ENCODE results near the gene RASSF4.

The RASSF4 gene

GRCh38 chr10:44954962-44955361, 4.6 kb upstream of the RASSF4 start:
- TF ChIP-seq, protein P1, sequence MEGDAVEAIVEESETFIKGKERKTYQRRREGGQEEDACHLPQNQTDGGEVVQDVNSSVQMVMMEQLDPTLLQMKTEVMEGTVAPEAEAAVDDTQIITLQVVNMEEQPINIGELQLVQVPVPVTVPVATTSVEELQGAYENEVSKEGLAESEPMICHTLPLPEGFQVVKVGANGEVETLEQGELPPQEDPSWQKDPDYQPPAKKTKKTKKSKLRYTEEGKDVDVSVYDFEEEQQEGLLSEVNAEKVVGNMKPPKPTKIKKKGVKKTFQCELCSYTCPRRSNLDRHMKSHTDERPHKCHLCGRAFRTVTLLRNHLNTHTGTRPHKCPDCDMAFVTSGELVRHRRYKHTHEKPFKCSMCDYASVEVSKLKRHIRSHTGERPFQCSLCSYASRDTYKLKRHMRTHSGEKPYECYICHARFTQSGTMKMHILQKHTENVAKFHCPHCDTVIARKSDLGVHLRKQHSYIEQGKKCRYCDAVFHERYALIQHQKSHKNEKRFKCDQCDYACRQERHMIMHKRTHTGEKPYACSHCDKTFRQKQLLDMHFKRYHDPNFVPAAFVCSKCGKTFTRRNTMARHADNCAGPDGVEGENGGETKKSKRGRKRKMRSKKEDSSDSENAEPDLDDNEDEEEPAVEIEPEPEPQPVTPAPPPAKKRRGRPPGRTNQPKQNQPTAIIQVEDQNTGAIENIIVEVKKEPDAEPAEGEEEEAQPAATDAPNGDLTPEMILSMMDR (IDR thresholded peaks at IDR 0.05; ENCODE audit: borderline replicate concordance, insufficient read depth, low read depth, low read length) = no peak
- no peak overlapping the region for H3K4me3 ChIP-seq (ENCODE audit: low read depth, low read length)

DNA sequence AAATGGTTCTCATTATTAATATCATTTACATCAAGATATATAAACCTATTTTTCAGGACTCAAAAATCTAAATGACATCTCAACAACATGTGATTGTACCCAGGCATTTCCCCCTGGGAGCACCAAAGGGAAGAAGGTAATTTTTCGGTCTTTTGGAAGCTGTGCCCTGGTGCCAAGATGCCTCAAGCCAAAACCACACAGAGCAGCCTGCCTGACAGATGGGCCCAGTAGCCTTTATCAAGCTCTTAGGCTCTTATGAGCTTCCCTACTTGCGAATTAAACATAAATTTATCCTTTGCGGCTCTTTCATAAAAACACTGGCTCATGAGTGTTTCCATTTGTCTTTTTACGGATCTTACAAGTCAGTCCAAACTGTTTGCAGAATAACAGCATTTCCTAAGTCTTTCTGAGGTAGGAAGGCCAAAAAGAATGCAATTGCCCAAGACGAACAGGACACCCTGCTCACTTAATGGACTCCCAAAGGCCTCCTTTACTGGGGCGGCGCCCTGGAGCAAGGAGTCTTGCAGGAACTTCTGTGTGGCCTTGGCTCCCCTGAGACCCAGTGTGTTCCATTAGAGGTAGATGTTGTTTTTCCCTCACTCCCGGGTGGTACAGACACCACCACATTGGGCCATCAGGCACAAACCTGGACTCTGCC, 4.1 kb upstream of the RASSF4 start:
- H3K4me3 ChIP-seq (ENCODE audit: low read depth, low read length) = no peak overlapping the region
- TF ChIP-seq, protein P1 (IDR thresholded peaks at IDR 0.05; ENCODE audit: borderline replicate concordance, insufficient read depth, low read depth, low read length) = no peak

GRCh38 chr10:44956226-44956625, 3.4 kb upstream of the RASSF4 start:
- TF ChIP-seq, protein P1 (IDR thresholded peaks at IDR 0.05; ENCODE audit: borderline replicate concordance, insufficient read depth, low read depth, low read length) = no peak
- H3K4me3 ChIP-seq (ENCODE audit: low read depth, low read length) = no peak overlapping the region

DNA sequence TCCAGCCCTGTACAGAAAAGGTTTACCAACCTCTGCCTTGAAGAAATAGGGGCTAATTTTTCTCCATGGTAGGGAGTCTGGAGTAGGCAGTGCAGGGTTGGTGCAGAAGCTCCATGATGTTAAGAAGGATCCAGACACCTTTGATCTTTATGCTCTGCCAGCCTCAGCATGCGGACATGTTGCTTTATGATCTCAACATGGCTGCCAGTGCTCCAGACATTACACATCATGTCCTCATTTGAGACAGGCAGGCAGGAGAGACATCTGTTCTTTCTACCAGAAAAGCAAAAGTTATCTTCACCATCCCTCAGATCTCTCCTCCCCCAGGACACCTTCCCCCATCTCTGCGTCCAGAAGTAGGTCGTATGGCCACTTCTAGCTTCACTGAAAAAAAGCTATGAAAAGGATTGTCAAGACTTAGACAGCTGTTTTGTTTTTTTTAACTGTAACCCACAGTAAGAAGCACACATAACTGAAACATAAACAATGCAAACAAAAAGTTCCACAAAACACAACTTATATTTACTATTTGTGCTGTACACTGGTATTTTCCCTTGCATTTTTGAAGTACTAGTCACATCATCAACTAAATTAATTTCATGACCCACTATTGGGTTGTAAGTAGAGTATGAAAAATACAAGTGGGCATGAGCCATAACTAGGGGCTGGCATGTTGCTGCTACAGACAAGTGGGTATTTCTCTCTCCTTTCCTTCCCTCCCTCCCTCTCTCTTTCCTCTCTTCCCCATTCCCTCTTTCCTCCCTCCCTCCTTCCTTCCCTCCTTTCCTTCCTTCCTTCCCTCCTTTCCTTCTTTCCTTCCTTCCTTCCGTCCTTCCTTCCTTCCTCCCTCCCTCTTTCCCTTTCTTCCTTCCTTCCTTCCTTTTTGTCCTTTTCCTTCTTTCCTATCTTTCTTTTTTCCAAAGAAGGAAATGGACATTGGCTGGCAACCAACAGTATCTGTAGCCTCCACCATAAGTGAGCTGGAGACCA, 2.6 kb upstream of the RASSF4 start:
- no peak overlapping the region for H3K4me3 ChIP-seq (ENCODE audit: low read depth, low read length)
- TF ChIP-seq, protein P1 (IDR thresholded peaks at IDR 0.05; ENCODE audit: borderline replicate concordance, insufficient read depth, low read depth, low read length) = no peak

GRCh38 chr10:44958196-44958897, 1.3 kb upstream of the RASSF4 start:
- TF ChIP-seq, protein P1 (IDR thresholded peaks at IDR 0.05; ENCODE audit: borderline replicate concordance, insufficient read depth, low read depth, low read length) = no peak
- H3K4me3 ChIP-seq (ENCODE audit: low read depth, low read length) = peak overlapping the region; percentile 75

DNA sequence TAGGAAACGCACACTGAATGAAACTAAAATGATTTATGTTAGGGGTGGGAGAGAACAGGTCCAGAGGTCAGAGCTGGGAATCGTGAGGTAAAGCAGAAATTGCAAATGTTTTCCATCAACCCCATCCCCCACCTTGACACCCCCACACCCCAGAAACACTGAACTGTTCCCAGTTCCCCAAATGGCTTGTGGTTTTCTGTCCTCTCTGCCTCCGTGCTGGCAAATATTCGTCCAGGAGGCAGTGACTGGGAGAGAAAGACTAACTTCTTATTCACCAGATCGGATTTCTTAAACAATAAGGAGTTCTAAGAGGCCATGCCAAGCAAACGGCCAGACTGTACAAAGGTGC, 730 bp upstream of the RASSF4 start:
- TF ChIP-seq, protein P1 (IDR thresholded peaks at IDR 0.05; ENCODE audit: borderline replicate concordance, insufficient read depth, low read depth, low read length) = no peak
- peak overlapping the region; percentile 75 for H3K4me3 ChIP-seq (ENCODE audit: low read depth, low read length)
